Type B pancreatic cell (in vitro differentiated cells): ENCODE data around the gene C6orf141. TPM values are rescaled to one million over a fixed set of nuclear protein-coding genes. Genes with fewer than 3 reads are reported as not detected.

Experiments used
- DNase-seq: peaks from one replicate; pipeline ENCODE4 v3.0.0; 2021; ENCODE audit warnings: mixed read lengths; ENCODE audit not compliant: unreplicated experiment; ENCODE audit errors: extremely low spot score
- H3K27ac Mint-ChIP-seq: 2 replicates; pipeline ENCODE4 v1.8.0; 2021; ENCODE audit warnings: mild to moderate bottlenecking, mixed read lengths
- H3K27me3 Mint-ChIP-seq: 2 replicates; pipeline ENCODE4 v1.8.0; 2021; ENCODE audit warnings: mixed read lengths
- H3K36me3 Mint-ChIP-seq: 2 replicates; pipeline ENCODE4 v1.8.0; 2021; ENCODE audit warnings: mixed read lengths
- H3K4me1 Mint-ChIP-seq: one replicate; pipeline ENCODE4 v1.8.0; 2021; ENCODE audit warnings: mixed read lengths; ENCODE audit not compliant: unreplicated experiment
- H3K4me3 Mint-ChIP-seq: 2 replicates; pipeline ENCODE4 v1.8.0; 2021; ENCODE audit warnings: mild to moderate bottlenecking, mixed read lengths
- H3K9me3 Mint-ChIP-seq: 2 replicates; pipeline ENCODE4 v1.8.0; 2021; ENCODE audit warnings: mixed read lengths
- CTCF ChIP-seq: fragments of 200-600 bp; sonication (generic); conservative IDR thresholded peaks from 2 replicates; pipeline ENCODE4 v1.5.0; 2021; ENCODE audit warnings: antibody characterized with exemption, mild to moderate bottlenecking
- total RNA-seq: library from RNA; stranded (reverse); gene quantifications from 2 replicates; pipeline ENCODE4 v1.2.1, GENCODE V29; 2021; ENCODE audit warnings: low replicate concordance

C6orf141 gene
- total RNA-seq, 1 donor from 2014 or later = 9.5 TPM

GRCh38 chr6:49514571-49515484 is 35.6 kb upstream of the C6orf141 start:
- H3K9me3 Mint-ChIP-seq = no peaks in the 10 kb centered on the region
- no peak for TF ChIP-seq CTCF

GRCh38 chr6:49515485-49516146 is 34.9 kb upstream of the C6orf141 start:
- Mint-ChIP-seq H3K4me1 (no peaks in the 10 kb centered on the region), H3K36me3 (no peaks in the 10 kb centered on the region), H3K27ac (no peak overlapping the region), H3K27me3 (no peaks in the 10 kb centered on the region), H3K9me3 (no peaks in the 10 kb centered on the region), H3K4me3 (no peak overlapping the region)
- no peak for DNase-seq
- no peak for TF ChIP-seq CTCF

More at GRCh38 chr6:49514571-49515484, 35.6 kb upstream of the C6orf141 start:
- Mint-ChIP-seq H3K4me3 (no peak overlapping the region), H3K27me3 (no peaks in the 10 kb centered on the region), H3K27ac (no peak overlapping the region), H3K4me1 (no peaks in the 10 kb centered on the region), H3K36me3 (no peaks in the 10 kb centered on the region)
- DNase-seq = no peak

GRCh38 chr6:49516147-49516505 is 34.3 kb upstream of the C6orf141 start:
- Mint-ChIP-seq H3K4me3 (no peak overlapping the region), H3K4me1 (no peaks in the 10 kb centered on the region), H3K9me3 (no peaks in the 10 kb centered on the region), H3K36me3 (no peaks in the 10 kb centered on the region), H3K27me3 (no peaks in the 10 kb centered on the region), H3K27ac (no peak overlapping the region)
- no peak for DNase-seq
- TF ChIP-seq CTCF = no peak

GRCh38 chr6:49517919-49518318 is 32.5 kb upstream of the C6orf141 start:
- no peaks in the 10 kb centered on the region for H3K9me3 Mint-ChIP-seq
- peaks cover 2% of the 10 kb centered on the region for H3K4me1 Mint-ChIP-seq
- H3K27me3 Mint-ChIP-seq = no peaks in the 10 kb centered on the region
- DNase-seq = no peak
- TF ChIP-seq CTCF = no peak
- H3K36me3 Mint-ChIP-seq = no peaks in the 10 kb centered on the region
- H3K27ac Mint-ChIP-seq = no peak overlapping the region
- H3K4me3 Mint-ChIP-seq = no peak overlapping the region

GRCh38 chr6:49519660-49520059 is 30.8 kb upstream of the C6orf141 start:
- Mint-ChIP-seq H3K27ac (no peak overlapping the region), H3K9me3 (no peaks in the 10 kb centered on the region), H3K4me1 (peaks cover 5% of the 10 kb centered on the region), H3K36me3 (no peaks in the 10 kb centered on the region), H3K4me3 (no peak overlapping the region), H3K27me3 (no peaks in the 10 kb centered on the region)
- TF ChIP-seq CTCF = no peak
- no peak for DNase-seq
